A549 treated with RU486 at 1 μM for 4 hours (cell line): Measurements from ENCODE around the gene VPS13D. TPM values are rescaled to one million over a fixed set of nuclear protein-coding genes. Genes with fewer than 3 reads are reported as not detected.

Experiments
- total RNA-seq: library from RNA; stranded (reverse); fragments of 200-300 nt; extraction: Qiagen RNA extraction; gene quantifications from 5 replicates; pipeline ENCODE4 v1.2.3, GENCODE V29; 2022; ENCODE audit warnings: low read depth

Gene VPS13D, protein sequence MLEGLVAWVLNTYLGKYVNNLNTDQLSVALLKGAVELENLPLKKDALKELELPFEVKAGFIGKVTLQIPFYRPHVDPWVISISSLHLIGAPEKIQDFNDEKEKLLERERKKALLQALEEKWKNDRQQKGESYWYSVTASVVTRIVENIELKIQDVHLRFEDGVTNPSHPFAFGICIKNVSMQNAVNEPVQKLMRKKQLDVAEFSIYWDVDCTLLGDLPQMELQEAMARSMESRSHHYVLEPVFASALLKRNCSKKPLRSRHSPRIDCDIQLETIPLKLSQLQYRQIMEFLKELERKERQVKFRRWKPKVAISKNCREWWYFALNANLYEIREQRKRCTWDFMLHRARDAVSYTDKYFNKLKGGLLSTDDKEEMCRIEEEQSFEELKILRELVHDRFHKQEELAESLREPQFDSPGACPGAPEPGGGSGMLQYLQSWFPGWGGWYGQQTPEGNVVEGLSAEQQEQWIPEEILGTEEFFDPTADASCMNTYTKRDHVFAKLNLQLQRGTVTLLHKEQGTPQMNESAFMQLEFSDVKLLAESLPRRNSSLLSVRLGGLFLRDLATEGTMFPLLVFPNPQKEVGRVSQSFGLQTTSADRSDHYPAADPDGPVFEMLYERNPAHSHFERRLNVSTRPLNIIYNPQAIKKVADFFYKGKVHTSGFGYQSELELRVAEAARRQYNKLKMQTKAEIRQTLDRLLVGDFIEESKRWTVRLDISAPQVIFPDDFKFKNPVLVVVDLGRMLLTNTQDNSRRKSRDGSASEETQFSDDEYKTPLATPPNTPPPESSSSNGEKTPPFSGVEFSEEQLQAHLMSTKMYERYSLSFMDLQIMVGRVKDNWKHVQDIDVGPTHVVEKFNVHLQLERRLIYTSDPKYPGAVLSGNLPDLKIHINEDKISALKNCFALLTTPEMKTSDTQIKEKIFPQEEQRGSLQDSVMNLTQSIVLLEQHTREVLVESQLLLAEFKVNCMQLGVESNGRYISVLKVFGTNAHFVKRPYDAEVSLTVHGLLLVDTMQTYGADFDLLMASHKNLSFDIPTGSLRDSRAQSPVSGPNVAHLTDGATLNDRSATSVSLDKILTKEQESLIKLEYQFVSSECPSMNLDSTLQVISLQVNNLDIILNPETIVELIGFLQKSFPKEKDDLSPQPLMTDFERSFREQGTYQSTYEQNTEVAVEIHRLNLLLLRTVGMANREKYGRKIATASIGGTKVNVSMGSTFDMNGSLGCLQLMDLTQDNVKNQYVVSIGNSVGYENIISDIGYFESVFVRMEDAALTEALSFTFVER (N-terminal part only)
- 6.2 to 7.5 TPM (median 6.8 TPM) in 5 replicates for total RNA-seq

DNA sequence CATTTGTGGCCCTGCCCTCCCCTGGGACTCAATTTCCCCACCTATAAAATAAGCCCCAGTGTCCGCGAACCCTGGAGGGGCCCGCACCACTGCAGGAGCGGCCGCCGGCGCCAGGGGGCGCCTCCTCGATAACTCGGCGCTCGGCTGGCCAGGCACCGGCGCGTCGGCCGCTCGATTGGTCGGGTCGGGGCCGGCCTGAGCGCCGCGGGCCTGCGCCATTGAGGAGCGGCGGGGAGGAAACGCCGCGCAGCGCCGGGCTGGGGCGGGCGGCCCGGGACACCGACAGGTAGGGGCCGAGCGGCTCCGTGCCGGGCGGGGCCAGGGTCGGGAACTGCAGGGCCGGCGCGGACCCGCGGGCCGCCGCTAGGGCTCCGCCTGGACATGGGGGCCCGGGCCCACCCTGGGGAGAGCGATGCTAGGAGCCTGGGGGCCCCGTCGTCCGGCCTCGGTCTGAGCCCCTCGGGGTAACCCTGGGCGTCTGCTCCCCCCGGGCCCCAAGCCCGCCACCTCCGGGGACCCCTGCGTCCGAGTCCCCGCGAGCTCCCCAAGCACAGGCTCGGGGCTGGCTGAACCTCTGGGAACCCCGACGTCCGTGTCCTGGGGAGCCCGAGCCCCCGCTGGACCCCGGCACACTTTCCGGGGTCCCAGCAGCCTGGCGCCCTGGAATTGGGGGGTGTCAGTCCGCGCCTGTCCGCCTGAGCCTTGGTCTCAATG is at the start of gene VPS13D:
VPS13D (plus strand) TSS at position 196 of the 714 bp plus-strand sequence. CDS start 4,237 bp downstream, outside the sequence.

Other genes starting within 250 kb of the VPS13D start
- 29.1 to 36.4 TPM (median 33.8 TPM) in 5 replicates for gene MFN2, start 249.6 kb upstream of the VPS13D start, total RNA-seq
- 10.6 to 15.7 TPM (median 12.1 TPM) in 5 replicates for gene MIIP, start 210.5 kb upstream of the VPS13D start, total RNA-seq
- 0.09 to 0.14 TPM (median 0.12 TPM) in 4 of 5 replicates, not detected in the other for gene TNFRSF8, start 166.7 kb upstream of the VPS13D start, total RNA-seq
- 0.45 to 0.69 TPM (median 0.60 TPM) in 5 replicates for gene TNFRSF1B, start 63.0 kb upstream of the VPS13D start, total RNA-seq